Gastroesophageal sphincter (tissue), 3 donors: ENCODE data around the gene PDGFA.

ENCODE experiments used
- EP300 ChIP-seq: sonication (generic); formaldehyde crosslinking; IDR thresholded peaks from one replicate; pipeline ENCODE4 v1.6.1; 2017; ENCODE audit warnings: antibody characterized with exemption, mild to moderate bottlenecking
- POLR2A ChIP-seq, 2 donors: fragments of 450-650 bp; IDR thresholded peaks; one replicate each; pipeline ENCODE4 v1.6.1; 2017; ENCODE audit warnings: antibody characterized with exemption in 2 of 2, mild to moderate bottlenecking in 2 of 2, moderate library complexity in 1 of 2
- POLR2AphosphoS5 ChIP-seq: sonication (generic); formaldehyde crosslinking; IDR thresholded peaks from one replicate; pipeline ENCODE4 v1.6.1; 2017; ENCODE audit warnings: antibody characterized with exemption
- TF ChIP-seq, protein P1 (sequence below), 4 experiments: fragments of 200-600 bp in 2 of 4; fragments of 450-650 bp in 2 of 4; sonication (generic) in 1 of 4; IDR thresholded peaks; one replicate each; pipeline ENCODE4 v1.5.1; 2017 to 2019; ENCODE audit warnings: antibody characterized with exemption in 4 of 4, mild to moderate bottlenecking in 2 of 4, moderate library complexity in 2 of 4

DNA sequence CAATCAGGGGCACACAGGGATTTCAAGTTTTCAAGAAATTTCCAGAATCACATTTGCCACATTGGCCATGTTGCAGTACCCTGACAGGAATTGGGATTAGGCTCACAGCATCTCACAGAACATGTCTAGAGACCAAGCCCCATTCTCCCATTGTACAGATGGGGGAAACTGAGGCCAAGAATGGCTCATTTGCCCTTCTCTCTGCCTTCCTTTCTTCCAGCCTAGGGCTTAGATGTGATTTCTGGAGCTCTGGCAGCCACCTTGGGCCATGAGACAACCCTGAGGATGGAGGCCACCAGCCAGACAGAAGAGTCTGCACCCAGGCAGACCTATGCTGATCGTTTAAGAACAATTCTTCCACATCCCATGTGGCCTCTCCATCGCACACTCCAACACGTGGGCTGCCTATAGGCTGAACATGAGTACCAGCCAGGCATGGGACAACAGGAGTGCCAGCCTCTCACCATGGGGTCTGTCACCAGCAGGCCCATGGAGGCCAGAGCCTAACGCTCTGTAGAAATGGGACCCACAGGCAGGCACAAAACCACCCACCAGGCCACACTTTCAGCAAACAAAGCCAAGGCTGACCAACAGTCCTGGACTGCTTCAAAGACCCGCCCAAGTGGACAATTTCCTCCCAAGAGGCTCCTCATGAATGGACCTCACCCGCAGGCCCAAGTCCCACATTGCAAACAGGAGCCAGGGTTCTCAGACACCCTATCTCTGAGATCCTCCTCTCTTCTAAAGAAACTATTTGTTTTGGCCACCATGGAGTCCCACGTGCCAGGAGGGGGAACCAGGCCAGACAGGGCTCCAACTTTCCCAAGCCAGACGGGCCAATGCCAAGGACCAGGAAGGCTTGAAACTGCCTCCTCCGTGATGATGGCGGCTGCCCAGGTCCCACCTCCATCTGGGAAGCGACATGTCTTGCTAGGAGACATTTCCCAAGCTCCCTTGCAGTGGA, 20.7 kb downstream of the PDGFA start:
- TF ChIP-seq, protein P1, sequence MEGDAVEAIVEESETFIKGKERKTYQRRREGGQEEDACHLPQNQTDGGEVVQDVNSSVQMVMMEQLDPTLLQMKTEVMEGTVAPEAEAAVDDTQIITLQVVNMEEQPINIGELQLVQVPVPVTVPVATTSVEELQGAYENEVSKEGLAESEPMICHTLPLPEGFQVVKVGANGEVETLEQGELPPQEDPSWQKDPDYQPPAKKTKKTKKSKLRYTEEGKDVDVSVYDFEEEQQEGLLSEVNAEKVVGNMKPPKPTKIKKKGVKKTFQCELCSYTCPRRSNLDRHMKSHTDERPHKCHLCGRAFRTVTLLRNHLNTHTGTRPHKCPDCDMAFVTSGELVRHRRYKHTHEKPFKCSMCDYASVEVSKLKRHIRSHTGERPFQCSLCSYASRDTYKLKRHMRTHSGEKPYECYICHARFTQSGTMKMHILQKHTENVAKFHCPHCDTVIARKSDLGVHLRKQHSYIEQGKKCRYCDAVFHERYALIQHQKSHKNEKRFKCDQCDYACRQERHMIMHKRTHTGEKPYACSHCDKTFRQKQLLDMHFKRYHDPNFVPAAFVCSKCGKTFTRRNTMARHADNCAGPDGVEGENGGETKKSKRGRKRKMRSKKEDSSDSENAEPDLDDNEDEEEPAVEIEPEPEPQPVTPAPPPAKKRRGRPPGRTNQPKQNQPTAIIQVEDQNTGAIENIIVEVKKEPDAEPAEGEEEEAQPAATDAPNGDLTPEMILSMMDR (IDR thresholded peaks at IDR 0.05): no peak
- TF ChIP-seq EP300 (no peak), POLR2AphosphoS5 (no peak), POLR2A (IDR thresholded peaks at IDR 0.05) (no peak)
